ENCODE measurements around the gene CXCR4. TPM values are rescaled to one million over a fixed set of nuclear protein-coding genes. Genes with fewer than 3 reads are reported as not detected.

The CXCR4 gene
- total and polyA plus RNA-seq, 3 donors from 2014 or later = 3.7 to 12.3 (median 9.5) TPM

Other genes starting within 250 kb of the CXCR4 start
- gene MCM6, start 241.7 kb downstream of the CXCR4 start, total RNA-seq = 10 to 100 TPM; 26.7 to 32.3 TPM
- gene MCM6, start 241.7 kb downstream of the CXCR4 start, polyA plus RNA-seq (ENCODE audit: insufficient read depth, low read depth, low replicate concordance) = 24.6 TPM
- 10 to 100 TPM; 39.5 to 45.7 TPM for gene DARS1, start 132.5 kb downstream of the CXCR4 start, total RNA-seq
- gene DARS1, start 132.5 kb downstream of the CXCR4 start, polyA plus RNA-seq (ENCODE audit: insufficient read depth, low read depth, low replicate concordance) = 32.3 TPM

All from testis (tissue), 3 donors.